ENCODE data around the gene JPH4. TPM values are rescaled to one million over a fixed set of nuclear protein-coding genes. Genes with fewer than 3 reads are reported as not detected.

JPH4 gene
- total RNA-seq, 1 donor from 2014 or later: 0.20 TPM

- H3K4me1 Mint-ChIP-seq (ENCODE audit: low read depth): no peaks in the 10 kb centered on the region
- peaks cover 10% of the 10 kb centered on the region for H3K36me3 Mint-ChIP-seq (ENCODE audit: low read depth)
- no peaks in the 10 kb centered on the region for H3K27me3 Mint-ChIP-seq (ENCODE audit: low read depth)
- no peaks in the 10 kb centered on the region for H3K9me3 Mint-ChIP-seq (ENCODE audit: low read depth)
- H3K4me3 Mint-ChIP-seq (ENCODE audit: unreplicated experiment): no peak overlapping the region
- TF ChIP-seq CTCF (IDR thresholded peaks at IDR 0.05): no peak
- no peak for DNase-seq (ENCODE audit: low spot score)
- no peak overlapping the region for H3K27ac Mint-ChIP-seq (ENCODE audit: unreplicated experiment)
Measured at GRCh38 chr14:23533652-23534435, 44.7 kb downstream of the JPH4 start.

- Mint-ChIP-seq H3K4me3 (ENCODE audit: unreplicated experiment) (no peak overlapping the region), H3K9me3 (ENCODE audit: low read depth) (no peaks in the 10 kb centered on the region), H3K4me1 (ENCODE audit: low read depth) (no peaks in the 10 kb centered on the region), H3K27ac (ENCODE audit: unreplicated experiment) (no peak overlapping the region), H3K36me3 (ENCODE audit: low read depth) (peaks cover 13% of the 10 kb centered on the region), H3K27me3 (ENCODE audit: low read depth) (no peaks in the 10 kb centered on the region)
- DNase-seq (ENCODE audit: low spot score): no peak
- no peak for TF ChIP-seq CTCF (IDR thresholded peaks at IDR 0.05)
Measured at GRCh38 chr14:23532658-23533057, 45.9 kb downstream of the JPH4 start.

GRCh38 chr14:23531391-23531790 is 47.2 kb downstream of the JPH4 start:
- Mint-ChIP-seq H3K36me3 (ENCODE audit: low read depth) (peaks cover 15% of the 10 kb centered on the region), H3K27me3 (ENCODE audit: low read depth) (no peaks in the 10 kb centered on the region), H3K27ac (ENCODE audit: unreplicated experiment) (no peak overlapping the region), H3K4me3 (ENCODE audit: unreplicated experiment) (no peak overlapping the region), H3K4me1 (ENCODE audit: low read depth) (no peaks in the 10 kb centered on the region), H3K9me3 (ENCODE audit: low read depth) (no peaks in the 10 kb centered on the region)
- no peak for TF ChIP-seq CTCF (IDR thresholded peaks at IDR 0.05)
- no peak for DNase-seq (ENCODE audit: low spot score)

- Mint-ChIP-seq H3K27ac (ENCODE audit: unreplicated experiment) (peak overlapping the region; percentile 54), H3K4me3 (ENCODE audit: unreplicated experiment) (no peak overlapping the region), H3K36me3 (ENCODE audit: low read depth) (peaks cover 17% of the 10 kb centered on the region), H3K4me1 (ENCODE audit: low read depth) (no peaks in the 10 kb centered on the region), H3K9me3 (ENCODE audit: low read depth) (no peaks in the 10 kb centered on the region), H3K27me3 (ENCODE audit: low read depth) (no peaks in the 10 kb centered on the region)
- no peak for TF ChIP-seq CTCF (IDR thresholded peaks at IDR 0.05)
- DNase-seq (ENCODE audit: low spot score): no peak
Measured at GRCh38 chr14:23530375-23531055, 48.1 kb downstream of the JPH4 start.

- Mint-ChIP-seq H3K9me3 (ENCODE audit: low read depth) (no peaks in the 10 kb centered on the region), H3K36me3 (ENCODE audit: low read depth) (peaks cover 15% of the 10 kb centered on the region), H3K4me3 (ENCODE audit: unreplicated experiment) (no peak overlapping the region), H3K27ac (ENCODE audit: unreplicated experiment) (no peak overlapping the region), H3K27me3 (ENCODE audit: low read depth) (no peaks in the 10 kb centered on the region), H3K4me1 (ENCODE audit: low read depth) (no peaks in the 10 kb centered on the region)
- DNase-seq (ENCODE audit: low spot score): no peak
- TF ChIP-seq CTCF (IDR thresholded peaks at IDR 0.05): no peak
Measured at GRCh38 chr14:23529016-23529415, 49.6 kb downstream of the JPH4 start.
